SKM-1 (cell line): ENCODE data around the gene OR10Z1.

ENCODE experiments used
- DNase-seq: peaks from one replicate; lab custom pipeline; 2025; ENCODE audit not compliant: unreplicated experiment; lab: John Stamatoyannopoulos, UW

The OR10Z1 gene, protein sequence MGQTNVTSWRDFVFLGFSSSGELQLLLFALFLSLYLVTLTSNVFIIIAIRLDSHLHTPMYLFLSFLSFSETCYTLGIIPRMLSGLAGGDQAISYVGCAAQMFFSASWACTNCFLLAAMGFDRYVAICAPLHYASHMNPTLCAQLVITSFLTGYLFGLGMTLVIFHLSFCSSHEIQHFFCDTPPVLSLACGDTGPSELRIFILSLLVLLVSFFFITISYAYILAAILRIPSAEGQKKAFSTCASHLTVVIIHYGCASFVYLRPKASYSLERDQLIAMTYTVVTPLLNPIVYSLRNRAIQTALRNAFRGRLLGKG

DNA sequence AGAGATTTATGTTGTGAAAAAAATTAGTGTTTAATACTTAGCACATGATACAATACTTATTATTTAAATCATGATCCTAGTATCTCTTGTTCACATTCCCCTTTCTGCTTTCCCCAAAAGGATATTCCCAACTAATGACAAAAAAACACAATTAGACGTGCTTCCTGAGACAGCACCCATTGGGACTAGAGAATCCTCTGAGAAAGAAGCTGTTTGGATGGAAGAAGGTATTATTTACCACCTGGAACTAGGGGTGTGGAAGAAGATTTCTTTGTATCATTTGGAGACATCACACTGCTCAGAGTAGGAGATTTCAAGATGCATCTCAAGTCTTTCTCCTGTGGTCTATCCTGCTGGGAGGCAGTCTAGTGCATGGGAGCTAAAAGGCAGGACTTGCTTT lies at the start of gene OR10Z1:
Gene OR10Z1, plus strand, starts transcription at position 301 of the 400 bp plus-strand sequence. CDS start 1,171 bp downstream, outside the sequence.
- DNase-seq = no peak

DNA sequence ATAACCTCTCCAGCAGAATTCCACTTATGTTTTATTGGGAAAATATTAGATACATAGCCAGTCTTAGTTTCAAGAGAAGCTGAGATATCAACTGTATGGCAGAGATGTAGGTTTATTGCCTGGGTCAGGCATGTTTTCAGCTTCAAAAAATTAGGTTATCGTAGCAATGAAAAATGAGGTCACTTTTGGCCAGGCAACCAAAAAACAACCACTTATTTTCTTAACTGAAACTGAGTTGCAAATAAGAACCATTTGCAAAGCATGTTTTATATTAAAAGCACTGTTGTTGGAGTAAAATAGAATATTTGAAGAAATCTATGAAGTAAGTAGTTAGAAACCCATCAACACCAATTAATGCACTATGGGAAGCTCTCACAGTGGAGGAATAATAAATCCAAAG lies 45.4 kb upstream of the OR10Z1 start:
- no peak for DNase-seq

DNA sequence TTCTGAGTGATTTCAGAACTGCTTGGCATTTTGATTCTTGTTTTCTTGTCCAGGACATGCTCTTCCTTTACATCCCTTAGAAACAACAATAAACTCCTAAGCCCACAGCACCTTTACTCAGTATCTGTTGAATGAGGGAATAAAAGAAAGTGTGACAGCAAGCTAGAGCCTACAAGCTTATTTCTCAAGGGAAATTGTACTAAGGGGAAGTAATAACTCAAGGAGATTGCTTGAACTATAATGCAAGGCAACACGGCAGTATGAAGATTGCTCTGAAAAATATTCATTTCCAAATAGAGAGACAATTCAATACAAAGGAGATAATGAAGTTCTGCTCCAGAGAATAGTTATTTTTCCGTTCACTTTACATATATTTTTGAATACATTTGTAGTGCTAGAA lies 41.2 kb upstream of the OR10Z1 start:
- no peak for DNase-seq

DNA sequence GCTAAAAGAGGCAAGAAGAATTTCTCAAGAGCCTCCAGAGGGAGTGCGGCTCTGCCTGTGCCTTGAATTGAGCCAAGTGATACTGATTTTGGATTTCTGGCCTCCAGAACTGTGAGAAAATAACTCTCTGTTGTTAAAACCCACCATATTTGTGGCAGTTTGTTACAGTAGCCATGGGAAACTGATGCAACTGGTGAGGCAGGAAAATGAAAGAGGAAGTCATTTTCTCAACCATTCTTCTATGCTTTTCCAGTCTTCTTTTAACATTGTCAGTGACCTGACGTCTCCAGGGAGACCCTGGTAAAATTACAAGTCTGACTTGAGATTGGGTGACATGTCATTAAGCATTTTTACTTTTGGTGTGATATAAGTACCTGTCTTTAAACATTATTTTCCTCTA lies 40.5 kb upstream of the OR10Z1 start:
- peak; percentile 84 for DNase-seq

DNA sequence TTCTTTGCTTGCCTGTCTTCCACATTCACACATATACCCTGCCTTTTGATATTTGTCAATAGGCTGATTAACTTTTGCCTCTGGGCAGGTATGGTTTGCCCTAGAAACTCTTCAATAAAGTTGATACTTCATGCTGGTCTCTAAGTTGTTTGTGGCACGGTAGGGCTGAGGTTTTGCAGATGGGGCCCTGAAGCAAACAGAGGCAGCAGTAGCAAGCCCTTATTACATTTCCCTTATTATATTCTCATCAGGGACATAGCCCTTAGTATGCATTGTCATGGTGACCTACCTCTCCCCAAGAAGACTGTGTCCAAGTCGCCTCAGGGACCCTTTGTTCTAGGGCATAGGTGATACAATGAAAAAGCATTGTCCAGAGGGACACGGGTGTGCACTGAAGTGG lies 34.6 kb upstream of the OR10Z1 start, which contains the start of gene OR6P1:
Gene OR6P1, minus strand, starts transcription at position 101 of the 400 bp plus-strand sequence. CDS start 6,976 bp downstream, outside the sequence.
- DNase-seq = no peak

DNA sequence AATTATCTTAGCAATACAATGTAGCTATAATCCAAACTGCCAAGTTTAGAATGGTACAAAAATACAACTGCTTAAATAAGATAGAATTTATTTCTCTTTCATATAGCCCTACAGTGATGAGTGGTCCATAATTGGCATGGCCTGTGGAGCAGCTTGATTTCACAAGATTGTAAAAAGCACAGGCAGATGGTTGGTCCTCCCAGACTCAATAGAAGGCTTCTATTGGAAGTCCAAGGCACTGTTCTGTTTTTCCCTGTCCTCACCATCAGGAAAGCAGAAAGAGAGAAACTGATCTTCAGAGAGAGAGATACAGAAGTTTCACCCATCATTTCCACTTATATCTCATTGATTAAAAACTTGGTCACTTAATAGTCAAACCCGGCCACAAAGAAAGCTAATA lies 32.8 kb upstream of the OR10Z1 start:
- no peak for DNase-seq

DNA sequence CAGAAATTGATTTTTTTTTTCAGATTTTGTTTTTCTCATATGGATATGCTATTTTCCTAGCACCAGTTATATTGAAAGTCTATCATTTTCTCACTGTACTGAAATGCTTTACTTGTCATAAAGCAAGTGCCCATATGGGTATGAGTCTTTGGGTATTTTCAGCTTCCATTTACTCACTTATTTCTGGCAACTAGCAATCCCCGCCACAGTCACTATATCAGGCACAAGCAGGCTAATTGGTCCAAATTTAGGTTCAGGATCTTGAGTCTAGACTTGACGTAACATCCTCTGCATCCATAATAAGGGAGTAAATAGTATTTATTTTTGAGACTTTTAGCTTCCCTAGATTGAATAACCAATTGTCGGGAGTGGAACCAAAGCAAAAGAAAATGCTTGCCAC lies 27.5 kb upstream of the OR10Z1 start:
- no peak for DNase-seq

DNA sequence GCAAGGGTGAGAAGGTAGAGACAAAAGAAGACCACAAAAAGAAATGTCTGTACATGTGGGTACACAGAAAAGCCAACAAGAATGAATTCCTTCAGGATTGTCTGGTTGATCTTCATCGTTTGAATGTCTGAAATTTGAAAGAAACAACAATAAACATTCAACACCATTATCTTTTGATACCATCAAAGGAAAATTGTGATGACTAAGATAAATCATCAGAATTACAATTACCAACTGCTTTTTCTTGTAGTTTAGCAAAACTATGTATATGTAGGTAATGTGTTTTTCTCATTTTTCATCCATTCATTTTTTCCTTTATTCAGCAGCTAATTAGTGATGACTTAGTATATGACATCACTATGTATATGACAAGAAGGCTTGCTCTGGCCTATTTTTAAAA lies 25.3 kb upstream of the OR10Z1 start, which contains the start of gene OR10X1:
Gene OR10X1, minus strand, starts transcription at position 167 of the 400 bp plus-strand sequence. Its CDS starts 0 bp downstream, at position 167.
- DNase-seq = no peak

DNA sequence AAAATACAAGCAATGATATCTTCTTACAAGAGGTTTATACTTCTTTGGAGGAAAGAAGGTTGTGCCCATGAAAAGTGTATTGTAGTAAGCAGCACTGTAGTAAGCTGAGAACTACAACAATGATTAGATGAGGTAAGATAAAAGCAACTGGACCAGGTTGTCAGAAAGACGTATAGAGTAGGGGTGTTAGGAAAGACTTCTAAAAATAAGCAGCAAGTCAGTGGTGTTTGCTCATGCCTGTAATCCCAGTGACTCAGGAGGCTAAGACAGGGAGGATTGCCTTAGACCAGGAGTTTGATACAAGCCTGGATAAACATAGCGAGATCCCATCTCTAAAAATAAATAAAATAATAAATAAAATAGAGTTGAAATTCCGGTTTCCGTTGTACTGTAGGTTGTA lies 21.1 kb upstream of the OR10Z1 start:
- no peak for DNase-seq

DNA sequence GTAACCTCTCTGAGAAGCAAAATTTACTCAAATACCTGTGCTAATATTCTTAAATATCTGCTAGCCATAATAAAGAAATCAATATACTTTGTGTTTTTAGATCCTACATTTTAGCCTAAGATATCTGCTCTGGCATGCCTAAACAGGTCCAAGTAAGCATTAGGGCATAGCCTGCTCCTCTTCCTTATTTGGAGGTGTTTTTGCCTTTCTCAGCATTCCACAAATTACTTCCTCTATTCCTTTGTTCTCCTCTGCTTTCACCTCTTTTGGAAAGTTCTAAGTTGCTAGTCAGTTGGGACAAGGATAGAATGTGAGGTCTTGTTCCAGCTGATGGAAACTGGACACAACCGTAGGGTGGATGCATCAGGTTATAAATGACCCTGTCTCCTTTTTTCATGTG lies 18.1 kb upstream of the OR10Z1 start:
- DNase-seq = no peak

DNA sequence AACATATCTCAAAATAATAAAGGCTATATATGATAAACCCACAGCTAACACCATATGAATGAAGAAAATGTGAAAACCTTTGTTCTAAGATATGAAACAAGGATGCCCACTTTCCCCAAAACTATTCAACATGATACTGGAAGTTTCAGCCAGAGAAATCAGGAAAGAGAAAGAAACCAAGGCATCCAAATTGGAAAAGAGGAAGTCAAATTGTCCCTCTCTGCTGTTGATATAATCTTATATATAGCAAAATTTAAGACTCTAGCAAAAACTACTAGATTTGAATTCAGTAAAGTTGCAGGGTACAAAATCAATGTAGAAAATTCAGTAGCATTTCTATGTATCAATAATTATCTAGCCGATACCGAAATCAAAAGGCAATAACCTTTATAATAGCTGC lies 4.3 kb upstream of the OR10Z1 start:
- DNase-seq = no peak

DNA sequence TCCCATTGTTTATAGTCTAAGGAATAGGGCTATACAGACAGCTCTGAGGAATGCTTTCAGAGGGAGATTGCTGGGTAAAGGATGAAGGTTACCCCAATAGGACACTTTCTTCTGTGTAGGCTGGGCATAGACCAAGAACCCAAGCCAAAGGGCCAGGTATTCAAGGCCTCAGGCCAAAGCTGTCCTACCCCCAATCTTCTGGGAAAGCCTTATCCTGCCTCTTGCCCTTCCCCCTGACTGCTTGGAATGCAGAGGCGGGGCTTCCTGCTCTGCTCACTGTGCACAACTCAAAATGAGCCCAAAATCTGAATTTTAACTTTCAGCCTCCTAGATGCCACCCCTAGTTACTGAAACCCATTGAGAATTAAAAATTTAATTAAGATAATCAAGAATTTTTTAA lies 2.2 kb downstream of the OR10Z1 start:
- DNase-seq = no peak

DNA sequence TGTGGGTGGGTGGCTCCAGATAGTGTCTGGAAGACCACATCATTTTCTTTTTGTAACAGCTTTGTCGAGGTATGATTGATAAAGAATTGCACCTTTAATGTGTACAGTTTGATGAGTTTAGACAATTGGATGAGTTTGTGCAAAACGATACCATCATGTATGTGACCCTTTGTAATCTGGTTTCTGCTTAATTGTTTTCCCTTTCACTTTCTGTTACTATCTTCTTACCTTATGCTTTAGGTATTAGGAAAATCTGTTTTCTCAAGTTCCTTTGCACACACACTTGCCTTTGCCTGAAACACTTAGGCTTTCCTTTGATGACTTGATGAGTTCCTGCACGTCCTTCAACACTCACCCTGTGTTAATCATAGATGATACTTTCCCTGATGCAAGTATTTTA lies 6.8 kb downstream of the OR10Z1 start:
- no peak for DNase-seq

DNA sequence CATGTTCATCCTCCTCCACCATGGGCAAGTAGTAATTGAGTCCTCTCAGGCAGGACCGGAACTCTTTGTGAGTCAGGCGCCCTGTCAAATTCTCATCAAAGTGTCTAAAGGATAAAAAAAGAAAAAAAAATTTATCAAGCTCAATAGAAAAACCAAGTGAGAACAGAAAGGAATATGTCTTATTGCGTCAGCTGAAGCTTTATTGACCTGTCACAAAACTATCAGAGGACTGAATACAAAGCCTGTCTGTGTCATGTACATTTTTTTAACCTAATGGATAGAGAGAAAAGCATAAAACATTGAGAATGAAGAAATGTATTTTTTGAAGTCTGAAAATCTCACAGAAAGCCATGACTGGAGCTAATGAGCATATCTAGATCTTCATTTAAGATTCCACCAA lies 8.7 kb downstream of the OR10Z1 start:
- DNase-seq = no peak

DNA sequence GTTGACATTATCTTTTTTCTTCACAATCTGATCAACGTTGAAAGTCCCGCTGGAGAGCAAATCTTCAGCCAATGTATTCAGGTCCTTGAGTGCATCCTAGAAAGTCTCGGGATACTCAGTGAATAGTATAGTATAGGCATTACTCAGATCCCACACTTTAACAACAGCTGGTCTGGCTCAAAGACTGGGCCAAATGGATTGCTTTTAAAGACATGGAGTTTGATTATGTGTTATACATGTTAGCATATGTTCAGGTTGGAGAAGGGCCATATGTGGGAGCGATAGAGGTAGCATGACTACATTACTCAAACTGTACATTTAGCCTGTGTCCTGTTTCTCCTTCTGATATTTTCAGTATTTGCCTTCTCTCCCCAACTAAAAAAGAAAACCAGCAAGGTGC lies 33.1 kb downstream of the OR10Z1 start:
- DNase-seq = no peak

DNA sequence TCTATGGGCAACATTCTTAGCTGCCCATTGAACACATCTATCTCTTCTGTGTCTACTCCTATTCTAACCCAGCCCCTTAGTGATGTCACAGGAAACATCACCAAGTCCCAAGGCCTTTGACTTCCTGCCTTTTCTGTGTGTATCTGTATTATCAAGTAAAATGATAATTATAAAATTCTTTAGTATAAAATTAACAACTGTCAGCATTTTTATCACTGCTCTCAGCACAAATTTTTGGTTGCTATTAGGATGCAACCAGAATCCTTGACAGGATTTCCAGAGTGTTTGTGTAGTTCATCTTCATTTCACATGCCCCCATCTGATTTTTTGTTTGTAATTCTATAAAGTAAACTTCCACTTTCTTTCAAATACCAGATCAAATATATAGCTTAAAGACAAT lies 33.8 kb downstream of the OR10Z1 start:
- no peak for DNase-seq

DNA sequence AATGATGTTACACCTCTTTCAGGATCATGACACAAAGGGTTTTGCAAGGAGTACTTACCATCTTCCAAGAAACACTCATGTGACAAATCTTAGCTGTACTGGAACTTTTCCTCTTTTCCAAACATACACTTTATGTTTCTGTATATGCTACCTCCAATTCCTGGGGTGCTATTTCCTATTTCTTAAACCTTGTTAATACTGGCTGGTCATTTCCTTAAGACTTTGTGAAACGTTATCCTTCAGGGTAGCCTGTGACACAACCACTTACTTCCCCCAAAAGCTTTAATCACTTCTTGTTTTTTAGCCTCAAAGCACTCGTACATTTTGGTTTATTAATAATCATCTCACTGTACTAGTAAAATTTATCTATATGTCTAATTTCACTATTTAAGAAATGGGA lies 39.4 kb downstream of the OR10Z1 start:
- peak; percentile 36 for DNase-seq

DNA sequence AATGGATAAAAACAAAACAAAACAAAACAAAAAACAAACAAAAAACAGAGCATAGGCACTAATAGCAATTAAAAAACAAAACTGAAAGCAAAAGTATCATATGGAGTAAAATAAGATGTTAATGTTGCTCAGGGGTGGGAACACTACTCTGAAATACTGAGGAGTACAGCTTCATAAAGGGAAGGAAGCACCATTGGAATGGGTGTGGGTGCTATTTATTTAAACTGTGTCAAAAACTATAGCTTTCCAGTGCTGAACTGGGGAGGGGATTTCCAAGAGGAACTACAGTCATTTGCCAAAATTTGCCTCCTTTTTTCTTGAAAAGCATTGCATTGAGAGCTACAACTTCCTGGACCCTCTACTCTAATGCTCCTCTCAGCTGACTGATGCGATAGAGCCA lies 41.4 kb downstream of the OR10Z1 start:
- DNase-seq = no peak

DNA sequence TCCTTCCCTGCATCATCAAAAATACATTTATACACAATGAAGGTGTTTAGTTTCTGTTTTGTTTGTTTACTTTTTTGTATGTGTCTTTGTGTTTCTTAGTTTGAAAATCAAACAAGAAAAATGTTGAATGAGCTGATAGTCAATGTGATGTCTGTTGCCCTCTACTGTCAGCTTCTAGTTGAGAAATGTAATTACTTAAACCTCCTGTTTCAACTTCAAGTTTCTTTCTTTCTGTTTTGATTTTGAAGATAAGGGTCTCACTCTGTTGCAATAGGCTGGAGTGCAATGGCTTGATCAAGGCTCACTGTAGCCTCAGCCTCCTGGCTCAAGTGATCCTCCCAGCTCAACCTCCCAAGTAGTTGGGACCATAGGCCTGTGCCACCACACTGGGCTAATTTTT lies 44.0 kb downstream of the OR10Z1 start:
- DNase-seq = no peak

DNA sequence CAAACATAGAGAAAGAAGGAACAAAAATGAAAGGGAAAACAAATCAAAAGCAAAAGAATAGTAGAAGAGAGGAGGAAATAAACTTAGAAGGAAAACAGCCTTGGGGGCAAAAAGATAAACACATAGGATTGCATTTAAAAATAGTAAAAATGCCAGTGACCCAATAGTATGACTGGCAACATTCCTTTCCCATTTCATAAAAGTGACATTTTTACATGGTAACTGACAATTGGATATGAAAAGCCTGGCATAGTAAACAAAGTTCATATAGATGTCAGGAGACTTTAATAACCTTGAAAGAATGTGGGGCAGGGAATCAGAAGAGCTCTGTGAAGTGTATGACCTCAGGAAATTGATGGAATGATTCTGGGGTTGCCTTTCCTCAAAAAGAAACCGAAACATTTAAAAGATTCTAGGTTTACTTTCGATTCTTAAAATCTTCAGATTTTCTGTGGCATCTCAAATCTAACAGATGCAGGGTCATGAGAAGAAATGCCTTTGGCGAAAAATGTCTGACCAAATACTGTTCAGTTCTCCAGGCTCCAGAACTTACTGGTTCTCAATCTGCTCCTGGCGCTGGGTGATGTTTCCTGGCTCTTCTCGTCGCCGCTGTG lies 47.8 kb downstream of the OR10Z1 start:
- no peak for DNase-seq

DNA sequence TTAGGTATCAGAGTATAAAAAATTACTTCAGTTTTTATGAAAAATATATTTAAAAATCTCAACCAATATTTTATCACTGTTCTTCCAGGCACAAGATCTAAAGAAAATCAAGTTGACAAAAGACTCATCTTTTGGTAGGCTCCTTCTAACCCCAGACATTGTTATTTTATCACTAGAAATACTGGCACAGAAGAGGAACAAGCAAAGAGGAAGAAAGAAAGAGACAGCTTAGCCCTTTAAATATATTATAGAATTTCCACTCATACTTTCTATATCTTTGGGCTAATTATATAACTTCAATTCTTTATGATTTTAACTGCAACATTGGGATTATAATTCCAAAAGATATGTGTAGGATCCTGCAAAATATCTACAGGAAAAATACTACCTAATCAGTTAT lies 49.0 kb downstream of the OR10Z1 start:
- DNase-seq = no peak

DNA sequence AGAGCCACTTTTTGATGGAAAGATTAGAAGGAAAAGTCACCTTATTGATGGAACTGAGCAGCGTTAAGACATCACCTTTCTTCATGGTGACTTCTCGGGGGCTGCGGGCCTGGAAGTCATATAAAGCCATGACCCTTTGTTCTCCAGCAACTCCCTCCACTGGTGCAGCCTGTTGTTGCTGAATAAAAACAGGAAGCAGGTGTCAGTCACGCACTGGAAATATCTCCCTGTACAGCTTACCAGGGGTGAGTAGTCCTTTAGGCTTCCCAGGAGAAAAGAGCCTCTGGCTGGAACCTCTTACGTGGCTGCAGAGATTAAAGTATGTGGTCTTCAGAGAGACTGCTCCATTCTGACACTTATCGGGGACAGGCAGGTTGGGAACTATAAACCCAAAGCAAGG lies 49.5 kb downstream of the OR10Z1 start:
- DNase-seq = no peak
